8988T (cell line): ENCODE results near the gene ASB2.
A peak's percentile ranks its signal among the peaks of the same experiment; 100 is the strongest.

Experiments
- DNase-seq: peaks from one replicate; pipeline ENCODE4 v3.0.0; 2011

ASB2 gene

GRCh38 chr14:93976477-93977057 lies at the start of gene ASB2:
TSS of gene ASB2 (minus strand) at chr14:93976570. CDS start at chr14:93964539, 12,031 bp downstream.
- DNase-seq = no peak

GRCh38 chr14:94025720-94026119 lies 49.4 kb upstream of the ASB2 start:
- DNase-seq = no peak

GRCh38 chr14:94024549-94024948 lies 48.2 kb upstream of the ASB2 start:
- no peak for DNase-seq

- DNase-seq = no peak
Measured at GRCh38 chr14:94022532-94023411, 46.4 kb upstream of the ASB2 start.

- no peak for DNase-seq
Measured at GRCh38 chr14:94021416-94022157, 45.2 kb upstream of the ASB2 start.

GRCh38 chr14:94021001-94021400 lies 44.6 kb upstream of the ASB2 start:
- no peak for DNase-seq

- DNase-seq = no peak
Measured at GRCh38 chr14:94020267-94020666, 43.9 kb upstream of the ASB2 start.

- no peak for DNase-seq
Measured at GRCh38 chr14:94019329-94019728, 43.0 kb upstream of the ASB2 start.

GRCh38 chr14:94018308-94018707 lies 41.9 kb upstream of the ASB2 start:
- no peak for DNase-seq

- DNase-seq = no peak
Measured at GRCh38 chr14:94016446-94016976, 40.1 kb upstream of the ASB2 start.

GRCh38 chr14:94015223-94015622 lies 38.9 kb upstream of the ASB2 start:
- no peak for DNase-seq

- no peak for DNase-seq
Measured at GRCh38 chr14:94014382-94014781, 38.0 kb upstream of the ASB2 start.

- DNase-seq = no peak
Measured at GRCh38 chr14:94011795-94012194, 35.4 kb upstream of the ASB2 start.

- DNase-seq = no peak
Measured at GRCh38 chr14:94010625-94011024, 34.3 kb upstream of the ASB2 start.

- no peak for DNase-seq
Measured at GRCh38 chr14:94009767-94010166, 33.4 kb upstream of the ASB2 start.

- DNase-seq = no peak
Measured at GRCh38 chr14:94008234-94008633, 31.9 kb upstream of the ASB2 start.

- no peak for DNase-seq
Measured at GRCh38 chr14:94005324-94006073, 29.1 kb upstream of the ASB2 start.

GRCh38 chr14:94004015-94004414 lies 27.6 kb upstream of the ASB2 start:
- no peak for DNase-seq

GRCh38 chr14:94003397-94003796 lies 27.0 kb upstream of the ASB2 start:
- no peak for DNase-seq

- DNase-seq = peak; percentile 75
Measured at GRCh38 chr14:94001501-94002396, 25.4 kb upstream of the ASB2 start.

- DNase-seq = no peak
Measured at GRCh38 chr14:94001016-94001415, 24.6 kb upstream of the ASB2 start.

- no peak for DNase-seq
Measured at GRCh38 chr14:94000267-94000666, 23.9 kb upstream of the ASB2 start.
